Smooth muscle cell (in vitro differentiated cells): ENCODE measurements around the gene GART. TPM values are rescaled to one million over a fixed set of nuclear protein-coding genes. Genes with fewer than 3 reads are reported as not detected.

Experiments used
- DNase-seq: peaks from one replicate; lab custom pipeline; 2025; ENCODE audit not compliant: unreplicated experiment; lab: John Stamatoyannopoulos, UW
- H2AFZ ChIP-seq: fragments of 200-600 bp; sonication (generic); 2 replicates; pipeline ENCODE4 v1.6.0; 2016; ENCODE audit warnings: antibody characterized with exemption, low read depth, mild to moderate bottlenecking
- H3F3A ChIP-seq: fragments of 200-600 bp; sonication (generic); 2 replicates; pipeline ENCODE4 v1.6.0; 2017; ENCODE audit warnings: antibody characterized with exemption, low read depth
- H3K27ac ChIP-seq: fragments of 200-600 bp; sonication (generic); 2 replicates; pipeline ENCODE4 v1.5.1; 2016; ENCODE audit warnings: low read depth, mild to moderate bottlenecking
- H3K27me3 ChIP-seq: fragments of 200-600 bp; sonication (generic); 2 replicates; pipeline ENCODE4 v1.6.1; 2016; ENCODE audit warnings: low read depth, mild to moderate bottlenecking
- H3K36me3 ChIP-seq: fragments of 200-600 bp; sonication (generic); 2 replicates; pipeline ENCODE4 v1.5.1; 2016; ENCODE audit warnings: low read depth
- H3K4me1 ChIP-seq: fragments of 200-600 bp; sonication (generic); 2 replicates; pipeline ENCODE4 v1.5.1; 2016; ENCODE audit warnings: low read depth
- H3K4me2 ChIP-seq: fragments of 200-600 bp; sonication (generic); 2 replicates; pipeline ENCODE4 v1.6.0; 2016; ENCODE audit warnings: mild to moderate bottlenecking
- H3K4me3 ChIP-seq: fragments of 200-600 bp; sonication (generic); 2 replicates; pipeline ENCODE4 v1.5.1; 2016; ENCODE audit warnings: mild to moderate bottlenecking
- H3K79me2 ChIP-seq: fragments of 200-600 bp; sonication (generic); 2 replicates; pipeline ENCODE4 v1.6.0; 2016; ENCODE audit warnings: low read depth, mild to moderate bottlenecking
- H3K9ac ChIP-seq: fragments of 200-600 bp; sonication (generic); 2 replicates; pipeline ENCODE4 v1.6.0; 2016; ENCODE audit warnings: low read depth
- H3K9me3 ChIP-seq: fragments of 200-600 bp; sonication (generic); replicated peaks from 2 replicates; pipeline ENCODE4 v1.5.1; 2016; ENCODE audit warnings: low read depth
- H4K20me1 ChIP-seq: fragments of 200-600 bp; sonication (generic); 2 replicates; pipeline ENCODE4 v1.6.0; 2016; ENCODE audit warnings: low read depth
- WGBS: methylation state at CpG from one replicate; pipeline ENCODE4 v1.1.7; 2016; ENCODE audit warnings: low lambda C conversion rate; 5-methylcytosine and 5-hydroxymethylcytosine counted together
- polyA plus RNA-seq: library from polyadenylated mRNA; unstranded; fragments of >200 nt; fragmentation: Nextera tagmentation; extraction: Ambion mirVana; gene quantifications from 2 replicates; pipeline ENCODE4 v1.2.1, GENCODE V29; 2016
- total RNA-seq: library from RNA; depleted of rRNA; stranded (reverse); fragments of >200 nt; gene quantifications from 2 replicates; pipeline ENCODE4 v1.2.3, GENCODE V29; 2014
- TF ChIP-seq, protein P1 (sequence below): fragments of 200-600 bp; sonication (generic); IDR thresholded peaks from 2 replicates; pipeline ENCODE4 v1.5.1; 2017; ENCODE audit warnings: borderline replicate concordance, mild to moderate bottlenecking, antibody characterized with exemption; ENCODE audit not compliant: insufficient read depth, poor library complexity, severe bottlenecking

The GART gene
- total and polyA plus RNA-seq, 2 experiments from 2014 or later: 29.0 to 38.3 TPM

DNA sequence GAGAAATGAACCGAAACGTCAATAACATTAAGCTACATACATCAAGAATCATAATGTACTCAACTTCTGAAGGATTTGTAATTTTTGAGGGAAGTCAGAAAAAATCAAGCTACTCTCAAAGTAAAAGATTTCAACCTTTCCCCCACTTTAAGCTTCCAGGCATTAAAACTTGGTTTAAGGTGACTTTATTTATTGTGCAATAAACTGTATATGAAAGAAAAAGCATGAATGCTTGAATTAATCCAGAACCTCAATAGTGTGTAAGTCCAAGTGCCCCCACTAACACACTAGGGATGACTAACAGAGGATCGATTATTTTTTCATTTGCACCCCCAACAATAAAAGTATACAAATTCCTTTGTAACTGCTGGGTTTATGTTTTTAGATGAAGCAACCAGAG lies 10.9 kb downstream of the GART start:
- no peak for DNase-seq
- Histone ChIP-seq H3K27ac (no peak overlapping the region), H3K9ac (no peak overlapping the region), H3K4me2 (no peak overlapping the region), H3K4me3 (no peak overlapping the region), H4K20me1 (no peaks in the 10 kb centered on the region), H3K27me3 (no peaks in the 10 kb centered on the region), H2AFZ (no peak overlapping the region), H3K79me2 (no peaks in the 10 kb centered on the region), H3K9me3 (no peaks in the 10 kb centered on the region), H3K36me3 (peaks cover 38% of the 10 kb centered on the region), H3K4me1 (no peaks in the 10 kb centered on the region), H3F3A (no peaks in the 10 kb centered on the region)
- 97% methylated on average over 3 of the region's 3 CpGs for WGBS
- TF ChIP-seq, protein P1, sequence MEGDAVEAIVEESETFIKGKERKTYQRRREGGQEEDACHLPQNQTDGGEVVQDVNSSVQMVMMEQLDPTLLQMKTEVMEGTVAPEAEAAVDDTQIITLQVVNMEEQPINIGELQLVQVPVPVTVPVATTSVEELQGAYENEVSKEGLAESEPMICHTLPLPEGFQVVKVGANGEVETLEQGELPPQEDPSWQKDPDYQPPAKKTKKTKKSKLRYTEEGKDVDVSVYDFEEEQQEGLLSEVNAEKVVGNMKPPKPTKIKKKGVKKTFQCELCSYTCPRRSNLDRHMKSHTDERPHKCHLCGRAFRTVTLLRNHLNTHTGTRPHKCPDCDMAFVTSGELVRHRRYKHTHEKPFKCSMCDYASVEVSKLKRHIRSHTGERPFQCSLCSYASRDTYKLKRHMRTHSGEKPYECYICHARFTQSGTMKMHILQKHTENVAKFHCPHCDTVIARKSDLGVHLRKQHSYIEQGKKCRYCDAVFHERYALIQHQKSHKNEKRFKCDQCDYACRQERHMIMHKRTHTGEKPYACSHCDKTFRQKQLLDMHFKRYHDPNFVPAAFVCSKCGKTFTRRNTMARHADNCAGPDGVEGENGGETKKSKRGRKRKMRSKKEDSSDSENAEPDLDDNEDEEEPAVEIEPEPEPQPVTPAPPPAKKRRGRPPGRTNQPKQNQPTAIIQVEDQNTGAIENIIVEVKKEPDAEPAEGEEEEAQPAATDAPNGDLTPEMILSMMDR: no peak

DNA sequence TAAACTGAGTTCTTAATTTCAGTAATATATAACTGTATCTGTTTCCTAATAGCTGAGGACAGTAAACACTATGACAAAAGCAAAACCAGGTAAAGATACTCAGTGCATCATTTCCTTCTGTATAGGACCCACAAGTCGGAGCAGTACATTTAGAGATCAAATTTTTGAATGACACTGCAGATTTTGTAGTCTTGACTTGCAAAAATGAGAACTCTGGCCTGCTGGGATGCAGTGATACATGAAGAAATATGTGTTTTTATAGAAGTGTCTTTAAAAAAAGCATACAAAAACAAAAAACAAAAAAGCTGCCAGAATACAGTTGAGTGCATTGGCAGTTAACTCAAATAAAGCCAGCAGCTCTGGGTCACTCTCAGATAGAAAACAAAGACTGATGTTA lies 19.0 kb downstream of the GART start:
- Histone ChIP-seq H3F3A (no peaks in the 10 kb centered on the region), H3K9ac (no peak overlapping the region), H3K79me2 (no peaks in the 10 kb centered on the region), H3K4me2 (no peak overlapping the region), H3K9me3 (no peaks in the 10 kb centered on the region), H3K27me3 (no peaks in the 10 kb centered on the region), H4K20me1 (no peaks in the 10 kb centered on the region), H3K4me1 (no peaks in the 10 kb centered on the region), H3K27ac (no peak overlapping the region), H3K36me3 (peaks cover 15% of the 10 kb centered on the region), H3K4me3 (no peak overlapping the region), H2AFZ (no peak overlapping the region)
- WGBS: 96% methylated on average over 1 of the region's 1 CpG
- no peak for DNase-seq
- TF ChIP-seq, protein P1: no peak

DNA sequence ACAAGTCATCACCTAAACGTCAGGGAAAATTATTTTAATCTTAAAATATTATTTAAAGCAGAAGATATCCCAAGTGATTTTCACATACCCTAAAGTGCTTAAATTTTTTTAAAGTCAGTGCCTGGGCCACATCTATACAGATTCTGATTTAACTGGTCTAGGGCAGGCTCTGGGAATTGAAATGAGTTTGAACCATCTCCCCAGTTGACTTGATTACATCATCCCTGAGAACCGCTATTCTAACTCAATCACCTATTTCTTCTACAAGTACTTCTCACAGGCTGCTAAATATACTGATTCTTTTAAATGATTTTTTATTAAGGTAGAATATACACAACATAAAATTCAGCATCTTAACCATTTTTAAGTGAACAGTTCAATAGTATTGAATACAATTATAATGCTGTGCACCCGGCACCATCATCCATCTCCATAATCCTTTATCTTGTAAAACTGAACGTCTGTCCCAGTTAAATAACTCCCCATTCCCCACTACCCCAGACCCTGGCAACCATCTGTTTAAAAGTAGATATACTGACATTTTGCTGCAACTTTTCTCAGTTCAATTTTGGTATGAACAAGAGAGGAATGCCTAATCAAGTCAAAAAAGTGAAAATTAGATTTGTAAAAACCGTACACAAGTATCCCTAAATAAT lies 19.5 kb downstream of the GART start:
- H3K4me3 ChIP-seq: no peak overlapping the region
- no peaks in the 10 kb centered on the region for H3K79me2 ChIP-seq
- no peak overlapping the region for H2AFZ ChIP-seq
- no peaks in the 10 kb centered on the region for H3K27me3 ChIP-seq
- no peaks in the 10 kb centered on the region for H3F3A ChIP-seq
- WGBS: 78% methylated on average over 5 of the region's 5 CpGs
- no peak overlapping the region for H3K4me2 ChIP-seq
- no peaks in the 10 kb centered on the region for H3K9me3 ChIP-seq
- TF ChIP-seq, protein P1: no peak
- no peak for DNase-seq
- H3K36me3 ChIP-seq: peaks cover 10% of the 10 kb centered on the region
- H3K27ac ChIP-seq: no peak overlapping the region
- H4K20me1 ChIP-seq: no peaks in the 10 kb centered on the region
- H3K9ac ChIP-seq: no peak overlapping the region
- H3K4me1 ChIP-seq: no peaks in the 10 kb centered on the region

DNA sequence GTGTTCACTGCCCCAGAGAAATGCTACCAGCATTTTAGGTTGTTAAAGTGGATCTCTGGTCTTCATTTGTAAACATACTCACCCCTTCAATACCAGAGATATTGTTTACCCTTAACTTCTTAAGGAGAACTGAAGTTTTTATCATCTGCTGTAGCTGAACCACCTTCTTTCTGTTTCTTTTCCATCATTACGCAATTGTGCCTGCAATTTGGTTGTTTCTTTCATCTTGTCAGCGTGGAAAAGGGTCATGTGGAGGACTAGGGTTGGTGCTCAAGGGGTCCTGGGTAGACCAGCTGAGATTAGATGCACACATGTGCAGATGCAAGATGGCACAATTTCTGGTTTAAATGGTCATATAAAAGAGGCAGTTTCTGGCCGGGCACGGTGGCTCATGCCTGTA lies 23.0 kb downstream of the GART start:
- Histone ChIP-seq H3K36me3 (peaks cover 24% of the 10 kb centered on the region), H3K27me3 (no peaks in the 10 kb centered on the region), H3K9me3 (no peaks in the 10 kb centered on the region), H4K20me1 (no peaks in the 10 kb centered on the region), H2AFZ (no peak overlapping the region), H3K79me2 (no peaks in the 10 kb centered on the region), H3K27ac (no peak overlapping the region), H3K4me2 (no peak overlapping the region), H3K4me1 (no peaks in the 10 kb centered on the region), H3F3A (no peaks in the 10 kb centered on the region), H3K4me3 (no peak overlapping the region), H3K9ac (no peak overlapping the region)
- WGBS: 98% methylated on average over 4 of the region's 4 CpGs
- DNase-seq: no peak
- TF ChIP-seq, protein P1: no peak
